Inflammatory macrophage (primary cell): ENCODE data around the gene PHF21B.

ENCODE experiments used
- DNase-seq, 2 donors: peaks; one replicate each; pipeline ENCODE4 v3.0.0-alpha.2; 2020 to 2022

The PHF21B gene

DNA sequence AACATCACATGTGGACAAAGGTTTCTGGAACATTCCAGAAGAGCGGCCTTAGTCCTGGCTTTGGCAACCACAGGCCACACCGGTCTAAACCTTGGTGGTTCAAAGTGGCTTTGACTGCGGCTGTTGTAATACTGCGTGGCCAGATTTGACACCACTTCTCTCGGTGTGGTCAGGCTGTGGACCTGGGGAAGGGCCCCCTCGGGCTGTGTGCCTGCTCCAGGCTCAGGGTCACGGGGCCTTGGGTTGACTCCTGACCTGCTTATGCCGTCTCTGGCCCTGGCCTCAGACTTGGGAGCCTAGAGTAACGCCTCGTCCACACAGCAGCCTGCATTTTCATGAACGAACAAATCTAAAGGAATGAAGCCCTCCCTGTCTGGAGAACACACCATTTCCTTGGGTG is 118.0 kb downstream of the PHF21B start:
- DNase-seq = no peak

DNA sequence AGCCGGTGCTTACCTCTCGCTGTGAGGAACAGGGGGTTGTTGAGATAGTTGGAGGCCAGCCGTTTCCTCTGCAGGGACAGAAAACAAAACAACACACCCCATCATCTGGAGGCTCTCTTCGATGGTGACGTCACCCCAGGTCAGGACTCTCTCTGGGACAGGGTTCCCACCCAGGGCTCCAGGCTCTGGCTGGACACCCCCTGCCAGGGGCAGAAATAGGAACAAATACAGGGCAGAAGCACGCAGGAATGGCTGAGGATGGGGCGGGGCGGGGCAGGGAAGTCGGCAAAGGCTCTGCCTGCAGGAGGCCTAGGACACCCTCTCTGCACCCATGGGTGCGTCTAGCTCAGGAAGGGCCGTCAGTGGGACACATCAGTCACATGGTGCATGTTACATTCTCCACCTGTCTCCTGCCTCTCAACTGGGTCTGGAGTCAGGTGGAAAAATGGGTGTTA is 118.5 kb downstream of the PHF21B start:
- no peak for DNase-seq

DNA sequence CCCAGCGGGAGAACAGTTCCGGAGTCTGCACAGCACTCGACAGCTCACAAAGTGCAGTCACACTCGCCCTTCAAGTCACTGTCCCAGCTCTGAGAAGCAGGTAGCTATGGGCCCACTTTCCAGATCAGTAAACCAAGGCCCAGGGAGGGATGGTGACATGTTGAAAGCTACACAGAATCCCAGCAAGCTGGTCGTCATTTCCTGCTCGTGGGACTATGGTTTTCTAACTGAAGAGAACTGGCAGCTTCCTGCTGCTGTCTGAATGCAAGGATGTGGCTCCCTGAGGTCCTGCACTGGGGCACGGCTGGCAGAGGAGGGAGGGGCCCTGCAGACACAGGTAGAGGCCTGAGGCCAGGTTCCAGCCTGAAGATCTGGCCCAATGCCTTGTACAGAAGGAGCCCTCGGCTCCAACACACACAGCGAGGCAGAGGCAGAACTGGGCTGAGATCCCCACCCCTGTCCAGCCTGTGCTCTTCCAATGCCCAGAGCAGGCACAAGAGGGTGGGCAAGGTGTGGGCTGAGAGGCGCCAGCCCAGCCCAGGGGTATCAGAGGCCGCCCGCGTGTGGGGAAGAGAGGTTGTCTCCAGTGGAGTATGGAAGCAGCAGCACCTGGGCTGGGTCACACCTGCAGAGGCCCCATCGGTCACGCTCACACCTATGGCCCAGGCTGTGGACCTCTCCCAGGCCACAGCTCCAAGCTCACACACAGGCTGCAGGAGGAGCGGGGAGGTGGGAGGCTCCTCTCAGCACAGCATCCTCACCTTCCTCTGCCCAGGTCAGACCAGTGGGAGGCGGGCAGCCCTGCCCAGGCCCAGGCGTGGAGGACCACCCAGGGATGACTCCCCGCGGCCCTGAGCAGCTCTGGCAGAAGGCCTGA is 119.2 kb downstream of the PHF21B start:
- no peak for DNase-seq

DNA sequence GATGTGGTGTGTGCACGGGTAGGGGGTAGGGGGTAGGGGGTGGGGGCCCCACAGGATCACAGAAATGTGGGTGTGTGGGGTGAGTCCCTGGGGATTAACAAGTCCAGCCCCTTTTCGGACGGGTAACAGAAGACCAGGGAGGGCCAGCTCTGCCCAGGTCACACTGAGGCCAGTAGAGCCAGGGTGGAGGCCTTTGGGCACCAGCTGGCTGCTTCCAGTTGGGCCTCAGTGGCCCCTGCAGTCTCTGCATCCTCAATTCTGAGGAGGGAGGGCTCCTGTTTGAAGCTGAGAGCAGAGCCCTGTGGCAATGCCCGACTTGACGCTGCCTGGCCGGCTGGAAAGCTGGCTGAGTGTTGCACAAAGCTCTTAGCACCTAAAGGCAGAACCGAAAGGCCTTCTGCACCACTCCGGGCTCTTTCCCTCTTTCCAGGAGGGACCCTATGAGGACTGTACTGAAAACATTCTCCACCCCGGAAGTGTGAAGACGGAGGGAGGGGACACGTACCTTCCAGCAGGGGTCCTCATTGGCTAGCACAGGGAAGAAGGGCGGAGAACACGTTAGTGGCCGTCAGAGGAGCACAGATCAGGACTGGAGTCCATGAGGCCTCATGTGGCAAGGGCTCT is 120.4 kb downstream of the PHF21B start:
- no peak for DNase-seq

DNA sequence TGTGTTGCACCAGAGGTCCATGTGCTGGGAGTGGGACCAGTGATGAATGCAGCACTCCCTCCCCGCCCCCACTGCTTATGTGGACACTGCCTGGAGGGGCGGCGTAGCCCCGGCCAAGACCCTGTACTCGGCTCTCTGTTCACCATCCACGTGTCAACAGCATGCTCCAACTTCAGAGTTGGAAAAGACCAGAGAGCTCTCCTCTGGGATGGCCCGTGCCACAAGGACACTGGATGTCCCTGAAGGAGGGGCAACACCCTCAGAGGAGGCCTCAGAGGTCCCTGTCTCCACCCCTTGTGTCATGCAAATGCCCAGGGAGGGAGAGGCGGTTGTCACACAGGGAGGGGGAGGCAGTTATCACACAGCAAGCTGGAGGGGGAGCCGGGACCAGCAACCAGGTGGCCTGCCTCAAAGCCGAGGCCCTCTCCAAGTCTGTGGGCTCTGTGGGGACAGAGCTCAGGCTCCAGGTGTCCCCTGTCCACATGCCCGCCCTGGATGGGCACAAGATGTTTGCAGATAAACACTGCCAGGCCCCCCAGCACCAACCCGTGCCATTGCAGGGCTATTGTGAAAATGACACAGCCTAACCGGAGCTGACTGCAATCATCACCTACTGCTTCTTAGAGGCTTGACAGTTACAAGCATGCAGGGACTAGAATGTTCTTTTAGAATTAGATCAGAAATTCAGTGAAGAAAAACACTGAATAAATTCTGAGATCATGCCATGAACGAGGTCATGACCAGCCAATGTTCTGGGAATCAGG is 121.1 kb downstream of the PHF21B start:
- DNase-seq = no peak

DNA sequence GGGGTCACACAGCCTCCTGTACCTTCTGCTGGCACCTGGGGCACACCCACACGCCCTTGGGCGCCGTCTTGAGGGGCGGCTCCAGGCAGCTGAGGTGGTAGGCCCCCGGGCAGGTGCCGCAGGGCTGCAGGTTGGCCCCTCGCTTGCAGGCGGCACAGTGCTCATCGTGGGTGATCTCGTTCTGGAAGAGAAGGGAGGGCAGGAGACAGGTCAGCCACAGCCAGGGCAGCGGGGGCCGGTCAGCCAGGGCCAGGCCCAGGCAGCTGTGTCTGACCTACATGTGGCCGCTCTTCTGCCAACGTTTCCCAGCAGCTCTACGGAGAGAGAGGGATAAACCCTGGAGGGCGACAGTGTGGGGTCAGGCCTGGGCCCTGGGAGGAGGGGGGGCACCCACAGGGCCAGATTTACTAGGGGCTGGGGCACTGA is 121.9 kb downstream of the PHF21B start:
- DNase-seq = no peak

DNA sequence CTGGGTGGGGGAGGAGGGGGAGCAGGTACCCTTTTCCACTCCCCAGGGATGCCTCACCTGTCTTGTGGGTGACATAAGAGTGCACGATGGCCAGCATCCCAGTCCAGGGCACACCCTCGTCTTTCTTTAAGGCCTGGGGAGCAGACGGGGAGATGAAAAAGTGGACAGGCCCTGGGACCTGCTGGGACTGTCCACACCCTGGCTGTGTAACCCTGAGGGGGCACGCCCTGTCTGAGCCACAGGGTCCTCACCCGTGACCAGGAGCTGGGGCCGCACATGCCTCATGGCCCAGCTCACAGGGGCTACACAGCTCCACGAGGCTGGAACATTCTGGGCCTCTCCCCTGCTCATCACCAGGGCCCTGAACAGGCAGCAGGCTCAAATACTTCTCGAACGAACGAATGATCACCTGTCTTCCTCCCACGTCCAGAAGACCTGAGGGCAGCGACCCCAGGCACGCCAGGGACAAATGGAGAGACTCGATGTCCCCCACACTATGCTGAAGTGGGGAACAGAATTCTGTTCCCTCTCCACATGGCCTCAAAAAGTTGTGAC is 123.9 kb downstream of the PHF21B start:
- no peak for DNase-seq

DNA sequence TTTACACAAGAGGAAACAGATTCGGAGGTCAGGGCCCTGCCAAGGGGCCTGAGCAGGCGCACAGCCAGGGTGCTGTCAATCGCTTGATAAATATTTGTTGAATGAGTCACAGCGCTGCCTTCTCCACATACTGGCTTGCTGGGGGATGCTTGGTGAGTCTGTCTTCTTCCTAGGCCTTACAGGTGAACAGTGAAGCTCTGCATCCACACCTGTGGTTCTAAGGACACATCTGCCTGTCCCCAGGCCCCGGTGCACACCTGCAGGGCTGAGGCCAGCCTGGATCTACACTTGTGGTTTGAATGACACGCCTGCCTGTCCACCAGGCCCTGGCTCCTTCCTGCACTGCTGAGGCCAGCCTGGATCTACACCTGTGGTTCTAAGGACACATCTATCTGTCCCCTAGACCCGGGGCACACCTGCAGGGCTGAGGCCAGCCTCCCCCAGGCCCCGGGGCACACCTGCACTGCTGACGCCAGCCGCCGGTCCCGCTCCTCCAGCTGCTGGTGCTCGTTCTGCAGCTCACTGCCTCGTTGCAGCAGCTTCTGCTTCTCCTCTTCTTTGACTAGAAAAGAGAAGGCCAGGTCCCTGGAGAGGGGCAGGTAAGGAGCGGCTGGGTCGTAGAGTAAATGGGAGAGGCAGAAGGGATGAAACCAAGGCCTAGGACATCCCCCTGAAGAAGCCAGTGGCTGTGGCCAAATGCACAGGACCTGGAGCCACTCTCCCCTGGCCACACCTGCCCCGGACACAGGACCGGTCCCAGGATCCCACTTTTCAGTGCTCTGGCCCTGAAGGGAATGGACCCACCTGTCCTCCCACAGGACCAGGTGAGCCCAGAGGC is 124.6 kb downstream of the PHF21B start:
- no peak for DNase-seq

DNA sequence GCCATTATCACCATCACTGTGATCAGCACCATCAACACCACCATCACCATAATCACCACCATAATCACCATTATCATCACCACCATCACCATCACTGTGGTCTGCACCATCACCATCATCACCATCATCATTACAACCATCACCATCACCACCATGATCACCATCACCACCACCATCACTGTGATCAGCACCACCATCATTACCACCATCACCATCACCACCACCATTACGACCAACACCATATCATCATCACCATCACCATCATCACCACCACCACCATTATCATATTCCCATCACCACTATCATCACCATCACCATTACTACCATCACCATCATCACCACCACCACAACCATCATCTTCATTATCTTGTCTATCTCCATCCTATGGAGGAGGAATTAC is 125.2 kb downstream of the PHF21B start:
- no peak for DNase-seq

DNA sequence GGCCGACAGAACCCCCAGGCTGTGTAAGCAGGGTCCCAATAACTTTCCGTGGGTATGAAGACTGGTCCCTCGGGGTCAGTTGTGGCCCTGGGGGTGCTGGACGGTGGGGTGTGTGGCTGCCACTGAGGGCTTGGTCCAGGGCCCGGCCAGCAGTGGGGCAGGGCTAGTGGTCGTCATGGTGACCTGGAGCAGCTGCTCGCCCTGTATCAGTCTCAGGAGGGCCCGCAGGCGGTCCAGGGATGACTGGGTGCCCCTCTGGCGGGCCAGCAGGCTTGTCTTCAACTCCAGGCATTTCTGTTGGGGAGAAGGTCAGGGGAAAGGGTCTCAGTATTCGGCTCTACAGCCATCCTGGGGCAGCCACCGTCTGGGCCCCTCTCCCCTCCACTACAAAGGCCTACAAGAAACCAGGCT is 126.8 kb downstream of the PHF21B start:
- DNase-seq = no peak

DNA sequence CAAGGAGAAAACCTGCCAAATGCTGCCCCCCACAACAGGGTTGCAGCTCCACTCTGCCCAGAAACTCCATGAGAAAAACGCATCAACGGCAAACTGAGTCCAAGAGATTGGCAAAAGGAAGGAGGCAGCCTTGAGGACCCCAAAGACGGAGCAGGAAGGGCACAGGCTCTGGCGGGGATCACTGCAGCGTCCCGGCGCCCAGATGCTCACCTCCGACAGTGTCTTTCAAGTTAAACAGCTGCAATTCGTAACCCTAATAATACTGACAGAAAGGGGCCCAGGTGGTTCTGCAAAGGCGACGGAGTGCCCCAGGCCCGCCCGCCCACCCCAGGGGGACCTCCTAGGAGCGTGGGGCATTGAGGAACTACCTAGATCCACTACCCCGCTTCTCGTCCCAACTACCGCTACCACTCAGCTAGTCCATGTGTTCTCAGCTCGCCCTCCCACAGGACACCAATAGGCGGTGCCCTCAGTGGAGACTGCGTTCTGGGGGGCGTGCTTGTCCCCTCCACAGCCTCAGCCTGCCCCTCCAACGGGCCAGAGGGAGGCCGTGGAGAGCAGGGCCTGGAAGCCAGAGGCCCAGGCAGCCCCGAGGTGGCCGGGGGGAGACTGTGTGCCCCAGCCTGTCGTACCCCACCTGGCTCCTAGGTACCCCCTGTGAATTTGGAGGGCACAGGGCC is 127.4 kb downstream of the PHF21B start:
- DNase-seq = no peak

DNA sequence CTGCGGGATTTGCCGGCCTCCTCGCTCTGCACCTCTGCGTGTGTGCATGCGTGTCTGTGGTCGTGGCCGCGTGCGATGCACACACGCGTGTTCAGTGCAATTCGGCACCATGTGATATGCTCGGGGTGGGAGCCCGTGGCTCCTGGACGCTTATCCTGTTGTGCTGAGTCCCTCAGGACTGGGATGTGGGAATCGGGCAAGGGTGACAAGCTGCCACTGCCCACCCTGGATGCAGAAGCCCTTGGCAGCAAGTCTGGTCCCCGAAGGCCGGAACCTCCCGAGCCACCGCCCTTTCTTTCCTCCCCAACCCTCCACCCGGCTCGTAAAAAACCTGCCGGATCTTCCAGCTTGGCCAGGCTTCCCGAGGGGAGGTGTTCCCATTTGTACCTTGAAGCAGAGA is 128.2 kb downstream of the PHF21B start:
- no peak for DNase-seq

DNA sequence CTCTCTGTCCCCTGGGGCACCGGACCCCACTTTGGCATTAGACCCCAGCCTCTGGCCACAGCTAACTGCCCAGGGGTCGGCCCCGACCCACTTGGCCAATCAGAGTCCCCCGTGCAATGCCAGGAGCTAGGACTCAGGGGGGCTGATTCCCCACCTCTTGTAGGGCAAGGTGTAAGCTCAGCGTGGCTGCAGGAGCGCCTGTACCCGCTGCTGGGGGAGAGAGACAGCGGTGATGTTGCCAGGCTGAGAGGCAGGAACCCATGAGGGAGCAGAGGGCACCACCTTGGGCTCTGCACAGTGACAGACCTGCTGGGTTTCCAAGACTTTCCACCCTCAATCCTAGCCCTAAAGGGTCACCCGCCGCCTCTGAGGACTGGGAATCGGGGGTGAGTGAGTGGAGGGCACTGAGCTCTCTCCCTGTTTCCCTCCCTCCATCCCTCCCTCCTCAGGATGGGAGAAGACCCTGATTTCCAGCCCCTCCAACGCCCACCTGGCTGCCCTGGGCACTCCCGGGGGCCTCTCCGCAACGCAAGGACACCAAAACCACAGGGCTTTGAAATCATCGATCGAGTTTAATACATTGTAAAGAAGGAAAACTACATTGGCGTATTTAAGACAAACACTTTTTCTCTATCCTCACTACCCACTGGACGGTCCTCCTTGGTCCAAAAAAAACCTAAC is 129.1 kb downstream of the PHF21B start:
- no peak for DNase-seq

DNA sequence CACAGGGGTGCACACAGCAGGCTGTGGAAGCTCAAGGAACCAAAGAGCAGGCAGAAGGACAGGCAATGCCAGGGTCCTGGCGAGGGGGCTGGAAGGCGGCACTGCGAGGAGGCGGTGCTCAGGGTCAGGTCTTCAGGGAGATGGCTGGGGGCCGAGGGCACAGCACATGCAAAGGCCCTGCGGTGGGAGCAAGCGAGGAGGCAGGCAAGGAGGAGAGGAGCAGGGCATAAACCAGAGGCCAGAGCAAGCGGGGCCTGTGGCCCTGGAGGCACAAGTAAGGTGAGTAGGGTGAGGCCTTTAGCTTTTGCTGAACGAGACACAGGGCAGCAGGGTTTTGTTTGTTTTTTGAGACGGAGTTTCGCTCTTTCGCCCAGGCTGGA is 130.5 kb downstream of the PHF21B start:
- DNase-seq = no peak

DNA sequence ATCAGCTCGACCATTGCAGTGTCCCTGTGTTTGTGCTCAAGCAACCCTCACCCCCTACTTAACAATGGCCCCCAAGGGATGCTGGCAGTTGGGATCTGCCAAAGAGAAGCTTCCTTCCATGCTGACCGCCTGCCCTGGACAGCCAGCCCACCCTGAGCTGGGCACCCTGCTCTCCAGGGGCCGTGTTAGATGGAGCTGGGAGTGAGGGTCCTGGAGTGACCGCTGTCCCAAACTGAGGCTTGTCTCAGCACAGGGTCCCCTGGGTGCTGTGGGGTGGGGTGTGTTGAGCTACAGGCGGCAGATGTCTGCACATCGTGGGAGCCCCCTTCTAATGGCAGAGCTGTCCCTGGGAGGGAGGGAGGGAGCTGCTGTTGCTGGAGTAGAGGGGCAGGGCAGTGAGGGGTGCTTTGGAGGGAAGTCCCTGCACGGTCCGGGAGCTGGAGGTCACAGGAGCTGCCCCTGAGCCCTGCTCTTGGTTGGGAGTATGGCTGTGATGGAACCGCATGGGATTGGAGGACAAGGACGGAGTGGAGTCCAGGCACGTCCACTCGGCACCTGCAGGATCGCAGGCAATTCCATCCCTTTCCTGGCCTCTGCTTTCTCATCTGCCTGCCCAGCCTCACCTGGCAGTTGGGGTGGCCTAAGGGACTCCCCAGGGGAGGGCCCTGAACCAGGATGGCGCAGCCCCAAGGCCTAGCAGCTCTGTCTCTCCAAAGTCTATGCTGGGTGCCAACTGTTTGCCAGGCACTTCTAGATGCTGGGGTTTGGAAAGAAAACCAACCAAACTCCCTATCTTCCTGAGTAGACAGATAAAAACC is 131.1 kb downstream of the PHF21B start:
- no peak for DNase-seq

DNA sequence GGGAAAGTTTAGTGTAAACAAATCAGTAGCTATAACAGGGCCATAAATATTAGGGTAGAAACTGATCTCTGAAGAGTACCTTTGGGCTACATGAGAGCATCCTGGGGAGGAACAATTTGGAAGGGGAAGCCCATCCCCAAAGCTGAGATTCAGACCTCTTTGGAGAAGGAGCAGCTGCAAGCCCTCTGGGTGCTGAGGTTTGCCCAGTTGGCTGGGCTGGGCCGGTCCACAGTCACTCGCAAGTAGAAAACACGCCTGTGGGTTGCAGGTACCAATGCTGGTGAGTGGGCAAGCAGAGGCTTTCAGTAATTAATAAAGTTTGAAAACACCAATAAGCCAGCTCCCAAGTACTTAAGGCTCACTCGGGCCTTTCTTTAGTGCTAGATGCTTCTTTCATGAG is 132.9 kb downstream of the PHF21B start:
- no peak for DNase-seq

DNA sequence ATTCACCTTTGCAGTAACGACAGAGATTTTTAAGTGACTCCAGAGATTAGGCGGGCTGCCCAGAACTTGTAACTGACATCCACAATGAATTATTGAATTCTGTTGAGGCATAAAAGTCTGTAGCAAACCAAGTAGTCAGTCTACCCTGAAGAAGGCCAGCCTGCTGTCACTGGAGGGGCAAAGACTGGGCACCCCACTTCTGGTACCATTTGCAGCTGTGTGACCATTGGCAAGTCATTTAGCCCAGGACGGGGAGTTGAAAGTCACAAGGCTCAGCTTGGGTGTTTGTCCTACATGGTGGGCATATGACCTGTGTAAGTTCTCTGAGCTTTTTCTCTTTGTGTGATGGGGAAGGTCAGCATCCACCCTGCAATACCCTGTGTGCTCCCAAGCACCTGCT is 138.0 kb downstream of the PHF21B start:
- DNase-seq = no peak

DNA sequence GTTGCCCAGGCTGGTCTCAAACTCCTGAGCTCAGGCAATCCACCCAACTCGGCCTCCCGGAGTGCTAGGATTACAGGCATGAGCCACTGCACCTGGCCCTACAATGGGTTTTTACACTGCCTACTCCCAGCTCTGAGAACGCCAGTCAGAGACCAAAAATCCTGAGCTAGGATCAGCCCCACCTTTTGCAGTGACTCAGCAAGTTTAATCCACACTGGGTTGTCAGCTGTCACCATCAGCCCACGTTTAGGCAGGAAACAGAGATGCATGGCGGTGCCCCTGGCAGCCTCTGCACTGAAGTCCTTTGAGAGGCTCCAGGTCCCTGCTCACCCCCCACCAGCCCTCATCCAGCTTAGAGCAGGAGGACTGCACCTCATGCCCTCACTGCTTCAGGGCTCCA is 139.8 kb downstream of the PHF21B start:
- DNase-seq = peak in 1 of 2 donors; percentile 7

DNA sequence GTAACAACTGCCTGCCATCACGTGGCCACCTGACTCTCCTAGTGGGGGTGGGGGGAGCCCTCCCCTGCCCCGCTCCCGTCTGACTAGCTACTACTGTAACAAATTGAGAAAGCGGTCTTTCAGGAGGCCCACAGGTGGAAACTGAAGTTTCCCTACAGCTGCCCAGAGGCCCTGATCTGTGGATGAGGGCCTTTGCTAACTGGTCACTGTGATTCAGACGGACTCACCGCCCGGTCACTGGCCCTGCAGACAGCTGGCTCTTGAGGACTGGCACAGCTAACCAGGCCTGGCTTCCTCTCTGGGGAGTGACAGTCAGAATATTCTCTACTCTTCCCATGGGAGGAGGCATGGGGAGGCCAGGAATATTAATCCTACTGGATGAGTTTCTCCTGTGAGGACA is 140.6 kb downstream of the PHF21B start:
- DNase-seq = no peak
